Mesothelial cell of epicardium (in vitro differentiated cells): ENCODE results near the gene PIMREG. TPM values are rescaled to one million over a fixed set of nuclear protein-coding genes. Genes with fewer than 3 reads are reported as not detected.

ENCODE experiments used
- DNase-seq, 2 experiments: peaks; one replicate each; pipeline ENCODE4 v3.0.0; 2021; ENCODE audit warnings: low spot score in 2 of 2; ENCODE audit not compliant: unreplicated experiment in 2 of 2
- H3K27ac Mint-ChIP-seq: 2 replicates; pipeline ENCODE4 v1.8.0; 2021; ENCODE audit warnings: mixed read lengths
- H3K27me3 Mint-ChIP-seq: 2 replicates; pipeline ENCODE4 v1.8.0; 2021; ENCODE audit warnings: low read depth, mixed read lengths
- H3K36me3 Mint-ChIP-seq: 2 replicates; pipeline ENCODE4 v1.8.0; 2021; ENCODE audit warnings: mixed read lengths
- H3K4me1 Mint-ChIP-seq: 2 replicates; pipeline ENCODE4 v1.8.0; 2021; ENCODE audit warnings: mixed read lengths
- H3K4me3 Mint-ChIP-seq: 2 replicates; pipeline ENCODE4 v1.8.0; 2021; ENCODE audit warnings: mild to moderate bottlenecking, moderate library complexity, mixed read lengths
- H3K9me3 Mint-ChIP-seq: 2 replicates; pipeline ENCODE4 v1.8.0; 2021; ENCODE audit warnings: mixed read lengths
- total RNA-seq: library from RNA; stranded (reverse); gene quantifications from 3 replicates; pipeline ENCODE4 v1.2.1, GENCODE V29; 2021
- TF ChIP-seq, protein P1 (sequence below): fragments of 200-600 bp; sonication (generic); IDR thresholded peaks from one replicate; pipeline ENCODE4 v1.5.0; 2021; ENCODE audit warnings: antibody characterized with exemption; ENCODE audit not compliant: unreplicated experiment

PIMREG gene
- total RNA-seq, 1 donor from 2014 or later: 13.9 TPM

DNA sequence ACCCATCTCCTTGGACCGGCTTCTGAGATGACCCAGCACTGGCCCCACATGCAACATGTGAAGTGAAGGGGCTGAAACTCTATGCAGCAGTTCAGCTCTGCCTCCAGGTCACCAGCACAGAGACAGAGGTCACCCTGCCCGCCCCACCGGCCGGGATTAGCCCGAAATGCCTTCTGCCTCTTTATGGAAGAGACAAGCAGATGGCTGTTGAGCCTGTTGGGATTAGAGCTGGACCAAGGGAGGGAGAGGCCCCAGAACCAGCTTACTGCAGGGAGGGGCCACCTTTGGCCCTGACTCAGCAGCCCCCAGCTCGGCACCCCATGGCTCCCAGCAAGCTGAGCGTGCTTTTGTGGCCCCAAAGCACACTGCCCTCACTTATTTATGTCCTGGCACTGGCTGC, 15.0 kb upstream of the PIMREG start:
- peaks cover 9% of the 10 kb centered on the region for H3K9me3 Mint-ChIP-seq
- no peaks in the 10 kb centered on the region for H3K4me1 Mint-ChIP-seq
- TF ChIP-seq, protein P1, sequence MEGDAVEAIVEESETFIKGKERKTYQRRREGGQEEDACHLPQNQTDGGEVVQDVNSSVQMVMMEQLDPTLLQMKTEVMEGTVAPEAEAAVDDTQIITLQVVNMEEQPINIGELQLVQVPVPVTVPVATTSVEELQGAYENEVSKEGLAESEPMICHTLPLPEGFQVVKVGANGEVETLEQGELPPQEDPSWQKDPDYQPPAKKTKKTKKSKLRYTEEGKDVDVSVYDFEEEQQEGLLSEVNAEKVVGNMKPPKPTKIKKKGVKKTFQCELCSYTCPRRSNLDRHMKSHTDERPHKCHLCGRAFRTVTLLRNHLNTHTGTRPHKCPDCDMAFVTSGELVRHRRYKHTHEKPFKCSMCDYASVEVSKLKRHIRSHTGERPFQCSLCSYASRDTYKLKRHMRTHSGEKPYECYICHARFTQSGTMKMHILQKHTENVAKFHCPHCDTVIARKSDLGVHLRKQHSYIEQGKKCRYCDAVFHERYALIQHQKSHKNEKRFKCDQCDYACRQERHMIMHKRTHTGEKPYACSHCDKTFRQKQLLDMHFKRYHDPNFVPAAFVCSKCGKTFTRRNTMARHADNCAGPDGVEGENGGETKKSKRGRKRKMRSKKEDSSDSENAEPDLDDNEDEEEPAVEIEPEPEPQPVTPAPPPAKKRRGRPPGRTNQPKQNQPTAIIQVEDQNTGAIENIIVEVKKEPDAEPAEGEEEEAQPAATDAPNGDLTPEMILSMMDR: no peak
- no peaks in the 10 kb centered on the region for H3K36me3 Mint-ChIP-seq
- H3K4me3 Mint-ChIP-seq: no peak overlapping the region
- no peak for DNase-seq
- peaks cover 10% of the 10 kb centered on the region for H3K27me3 Mint-ChIP-seq
- H3K27ac Mint-ChIP-seq: no peak overlapping the region

DNA sequence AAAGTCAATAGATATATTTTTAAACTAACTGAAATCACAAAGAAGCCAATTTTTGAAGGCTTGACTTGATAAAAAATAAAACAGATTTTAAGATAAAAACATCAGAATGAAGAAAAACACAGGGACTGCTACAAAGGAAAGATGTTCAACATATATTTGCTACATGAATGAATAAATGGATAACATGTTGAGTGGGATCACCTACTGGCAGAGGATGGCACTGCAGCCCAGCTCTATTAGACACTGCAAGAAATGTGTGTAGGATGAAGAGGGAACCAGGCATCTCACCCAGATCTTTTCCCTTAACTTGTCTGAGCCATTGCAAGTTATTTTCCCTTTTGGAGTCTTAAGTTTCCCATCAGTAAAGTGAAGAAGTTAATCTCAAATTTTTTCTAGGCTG, 13.5 kb upstream of the PIMREG start:
- TF ChIP-seq, protein P1: peak; percentile 58
- Mint-ChIP-seq H3K4me3 (no peak overlapping the region), H3K27ac (no peak overlapping the region), H3K4me1 (no peaks in the 10 kb centered on the region), H3K36me3 (no peaks in the 10 kb centered on the region), H3K9me3 (peaks cover 9% of the 10 kb centered on the region), H3K27me3 (peaks cover 4% of the 10 kb centered on the region)
- DNase-seq: no peak

DNA sequence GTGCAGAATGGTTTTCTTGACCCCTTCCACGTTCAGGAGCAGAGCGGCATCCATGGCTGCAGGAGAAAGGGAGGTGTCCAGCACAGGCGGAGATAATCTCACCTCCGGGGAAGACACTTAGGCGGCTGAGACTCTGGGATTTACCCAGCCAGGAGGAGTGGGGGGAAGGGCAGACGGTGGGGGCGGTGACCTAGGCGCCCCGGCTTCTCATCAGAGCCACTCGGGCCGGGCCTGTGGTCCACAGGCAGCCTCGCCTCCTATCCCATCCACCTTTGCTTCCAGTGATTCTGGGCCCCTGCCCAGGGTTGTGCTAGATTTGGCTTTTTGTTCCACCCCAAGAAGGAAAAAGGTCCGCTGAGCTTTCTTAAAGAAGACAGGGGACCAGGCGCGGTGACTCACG, 9.2 kb upstream of the PIMREG start, which contains the start of gene AIPL1:
AIPL1 (minus strand) TSS at position 71 of the 400 bp plus-strand sequence; CDS start at position 54, 17 bp downstream.
- Mint-ChIP-seq H3K36me3 (no peaks in the 10 kb centered on the region), H3K9me3 (peaks cover 9% of the 10 kb centered on the region), H3K4me1 (no peaks in the 10 kb centered on the region), H3K4me3 (no peak within 1 kb of the TSS), H3K27ac (no peak within 1 kb of the TSS), H3K27me3 (peaks cover 24% of the 10 kb centered on the region)
- DNase-seq: no peak
- TF ChIP-seq, protein P1: no peak

DNA sequence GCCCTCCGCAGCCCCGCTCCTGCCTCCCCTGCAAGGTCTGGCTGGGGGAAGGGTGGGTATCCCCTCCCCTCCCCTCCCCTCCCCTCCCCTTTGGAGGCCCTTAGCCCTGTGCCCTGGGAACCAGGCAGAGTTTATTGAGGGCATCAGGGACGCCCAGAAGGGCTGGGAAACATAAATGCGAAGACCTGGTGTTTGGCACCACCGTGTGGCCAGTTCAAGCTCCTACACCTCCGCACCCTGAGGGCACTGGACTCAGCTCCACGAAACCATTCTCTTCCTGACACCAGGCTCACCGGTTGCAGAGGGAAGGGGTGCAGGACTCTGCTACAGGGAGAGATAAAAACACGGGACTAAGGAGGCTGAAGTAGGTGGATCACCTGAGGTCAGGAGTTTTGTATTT, 8.3 kb upstream of the PIMREG start:
- Mint-ChIP-seq H3K4me3 (no peak overlapping the region), H3K27ac (no peak overlapping the region), H3K27me3 (peaks cover 24% of the 10 kb centered on the region), H3K4me1 (no peaks in the 10 kb centered on the region), H3K9me3 (peaks cover 5% of the 10 kb centered on the region), H3K36me3 (no peaks in the 10 kb centered on the region)
- TF ChIP-seq, protein P1: peak; percentile 79
- peak in 1 of 2 experiments; percentile 74 for DNase-seq

DNA sequence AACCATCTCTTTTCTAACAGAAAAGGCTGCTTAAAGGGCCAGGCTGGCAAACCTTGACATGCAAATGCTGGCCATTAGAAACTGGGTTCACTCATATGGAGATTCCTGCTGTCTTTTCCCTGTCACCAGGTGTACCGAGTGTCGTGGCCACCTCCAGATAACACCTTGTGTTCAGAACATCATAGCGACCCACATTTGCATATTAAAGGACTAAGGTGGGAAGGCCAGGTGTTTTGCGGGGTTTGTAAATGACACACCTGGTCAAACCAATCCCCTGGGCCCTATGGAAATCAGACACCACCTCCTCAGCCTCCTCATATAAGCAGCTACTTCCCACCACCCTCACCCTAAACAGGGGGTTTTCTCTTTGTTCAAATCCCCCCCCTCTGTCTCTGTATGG, 6.8 kb upstream of the PIMREG start:
- TF ChIP-seq, protein P1: no peak
- Mint-ChIP-seq H3K4me1 (no peaks in the 10 kb centered on the region), H3K4me3 (no peak overlapping the region), H3K9me3 (no peaks in the 10 kb centered on the region), H3K36me3 (no peaks in the 10 kb centered on the region), H3K27me3 (peaks cover 23% of the 10 kb centered on the region), H3K27ac (no peak overlapping the region)
- no peak for DNase-seq

DNA sequence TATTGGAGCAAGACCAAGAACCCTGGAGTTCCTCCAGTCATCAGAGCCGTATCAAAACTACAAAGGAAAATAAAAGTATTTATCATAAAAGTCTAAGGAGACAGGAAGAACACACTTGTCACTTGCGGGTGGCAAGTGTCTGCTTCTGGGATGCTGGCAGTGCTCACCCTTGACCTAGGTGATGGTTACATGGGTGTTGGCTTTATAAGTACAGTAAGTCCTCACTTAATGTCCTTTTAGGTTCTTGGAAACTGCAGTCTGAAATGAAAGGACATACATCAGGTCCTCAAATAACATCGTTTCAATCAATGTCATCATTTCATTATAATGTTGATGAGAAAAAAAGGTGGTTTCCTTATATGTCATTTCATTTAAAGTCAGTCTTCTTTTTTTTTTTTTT, 6.3 kb upstream of the PIMREG start:
- Mint-ChIP-seq H3K4me3 (no peak overlapping the region), H3K4me1 (no peaks in the 10 kb centered on the region), H3K9me3 (no peaks in the 10 kb centered on the region), H3K27me3 (peaks cover 23% of the 10 kb centered on the region), H3K27ac (no peak overlapping the region), H3K36me3 (no peaks in the 10 kb centered on the region)
- TF ChIP-seq, protein P1: no peak
- no peak for DNase-seq
